Measurements from ENCODE around the gene HOXB5.
A peak's percentile ranks its signal among the peaks of the same experiment; 100 is the strongest.

The HOXB5 gene

DNA sequence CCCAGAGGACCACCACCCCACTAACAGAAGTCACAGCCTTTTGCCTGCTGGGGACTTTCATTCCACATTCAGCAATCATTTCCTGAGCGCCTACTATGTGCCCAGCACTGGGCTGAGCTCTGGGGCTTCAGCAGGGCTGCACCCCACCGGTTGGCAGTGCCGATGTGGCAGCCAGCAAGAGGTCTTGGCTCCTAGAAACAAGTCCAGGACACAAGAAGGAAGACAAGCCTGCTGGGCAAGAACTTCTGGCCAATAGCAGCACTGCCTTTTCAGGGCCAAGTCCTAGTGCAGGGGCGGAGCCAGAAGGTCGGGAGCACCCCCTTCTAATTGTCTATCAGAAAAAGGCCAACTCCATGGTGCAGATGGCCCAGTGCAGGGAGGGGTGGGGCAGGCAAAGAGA is 45.6 kb upstream of the HOXB5 start:
- no peak for DNase-seq (ENCODE audit: low read depth)
- H3K4me3 ChIP-seq (replicated peaks; ENCODE audit: low read depth, low read length): no peak overlapping the region
- TF ChIP-seq, protein P1, sequence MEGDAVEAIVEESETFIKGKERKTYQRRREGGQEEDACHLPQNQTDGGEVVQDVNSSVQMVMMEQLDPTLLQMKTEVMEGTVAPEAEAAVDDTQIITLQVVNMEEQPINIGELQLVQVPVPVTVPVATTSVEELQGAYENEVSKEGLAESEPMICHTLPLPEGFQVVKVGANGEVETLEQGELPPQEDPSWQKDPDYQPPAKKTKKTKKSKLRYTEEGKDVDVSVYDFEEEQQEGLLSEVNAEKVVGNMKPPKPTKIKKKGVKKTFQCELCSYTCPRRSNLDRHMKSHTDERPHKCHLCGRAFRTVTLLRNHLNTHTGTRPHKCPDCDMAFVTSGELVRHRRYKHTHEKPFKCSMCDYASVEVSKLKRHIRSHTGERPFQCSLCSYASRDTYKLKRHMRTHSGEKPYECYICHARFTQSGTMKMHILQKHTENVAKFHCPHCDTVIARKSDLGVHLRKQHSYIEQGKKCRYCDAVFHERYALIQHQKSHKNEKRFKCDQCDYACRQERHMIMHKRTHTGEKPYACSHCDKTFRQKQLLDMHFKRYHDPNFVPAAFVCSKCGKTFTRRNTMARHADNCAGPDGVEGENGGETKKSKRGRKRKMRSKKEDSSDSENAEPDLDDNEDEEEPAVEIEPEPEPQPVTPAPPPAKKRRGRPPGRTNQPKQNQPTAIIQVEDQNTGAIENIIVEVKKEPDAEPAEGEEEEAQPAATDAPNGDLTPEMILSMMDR (IDR thresholded peaks at IDR 0.05; ENCODE audit: low read length, missing control alignments): no peak

DNA sequence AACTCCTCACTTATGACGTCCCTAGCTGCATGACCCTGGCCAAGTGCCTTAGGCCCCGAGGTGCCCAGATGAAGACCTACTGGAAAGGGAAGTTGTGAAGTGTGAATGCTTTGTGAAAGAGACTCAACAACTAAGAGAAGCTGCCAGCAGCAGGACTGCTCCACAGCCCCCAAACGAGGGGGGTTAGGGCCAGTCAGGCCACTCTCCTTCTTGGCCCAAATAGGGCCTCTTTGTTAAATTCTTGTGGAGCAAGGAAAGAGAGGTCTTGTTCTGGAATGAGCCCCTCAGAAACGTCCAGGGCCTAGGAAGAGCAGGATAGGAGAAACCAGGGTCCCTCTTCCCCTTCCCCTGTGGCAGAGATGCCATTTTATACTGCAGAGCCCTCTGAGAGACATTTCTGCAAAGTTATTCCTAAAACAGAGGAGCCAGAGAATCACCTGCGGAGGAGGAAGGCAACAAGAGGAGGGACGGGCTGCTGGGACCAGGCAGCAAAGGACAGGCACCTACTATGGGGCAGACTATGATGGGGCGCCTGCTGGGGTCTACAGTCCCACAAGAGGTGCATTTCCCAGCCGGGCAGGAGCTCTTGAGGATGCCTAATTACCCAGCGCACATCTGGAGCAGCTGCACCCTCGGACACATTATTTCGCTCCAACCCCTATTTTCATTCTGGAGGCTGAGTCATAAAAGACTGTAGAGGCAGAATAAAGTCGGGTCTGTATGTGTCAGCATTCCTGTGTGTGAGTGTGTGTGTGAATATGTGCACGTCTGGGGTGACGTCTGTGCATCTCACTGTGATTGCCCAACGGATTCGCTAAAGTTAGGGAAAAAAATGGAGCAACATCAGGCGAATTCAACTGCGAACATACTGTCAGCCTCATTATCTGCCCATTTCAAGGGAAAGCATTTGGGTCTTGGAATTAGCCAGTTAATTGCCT is 44.0 kb upstream of the HOXB5 start:
- no peak overlapping the region for H3K4me3 ChIP-seq (replicated peaks; ENCODE audit: low read depth, low read length)
- peak; percentile 59 for DNase-seq (ENCODE audit: low read depth)
- TF ChIP-seq, protein P1 (IDR thresholded peaks at IDR 0.05; ENCODE audit: low read length, missing control alignments): no peak

DNA sequence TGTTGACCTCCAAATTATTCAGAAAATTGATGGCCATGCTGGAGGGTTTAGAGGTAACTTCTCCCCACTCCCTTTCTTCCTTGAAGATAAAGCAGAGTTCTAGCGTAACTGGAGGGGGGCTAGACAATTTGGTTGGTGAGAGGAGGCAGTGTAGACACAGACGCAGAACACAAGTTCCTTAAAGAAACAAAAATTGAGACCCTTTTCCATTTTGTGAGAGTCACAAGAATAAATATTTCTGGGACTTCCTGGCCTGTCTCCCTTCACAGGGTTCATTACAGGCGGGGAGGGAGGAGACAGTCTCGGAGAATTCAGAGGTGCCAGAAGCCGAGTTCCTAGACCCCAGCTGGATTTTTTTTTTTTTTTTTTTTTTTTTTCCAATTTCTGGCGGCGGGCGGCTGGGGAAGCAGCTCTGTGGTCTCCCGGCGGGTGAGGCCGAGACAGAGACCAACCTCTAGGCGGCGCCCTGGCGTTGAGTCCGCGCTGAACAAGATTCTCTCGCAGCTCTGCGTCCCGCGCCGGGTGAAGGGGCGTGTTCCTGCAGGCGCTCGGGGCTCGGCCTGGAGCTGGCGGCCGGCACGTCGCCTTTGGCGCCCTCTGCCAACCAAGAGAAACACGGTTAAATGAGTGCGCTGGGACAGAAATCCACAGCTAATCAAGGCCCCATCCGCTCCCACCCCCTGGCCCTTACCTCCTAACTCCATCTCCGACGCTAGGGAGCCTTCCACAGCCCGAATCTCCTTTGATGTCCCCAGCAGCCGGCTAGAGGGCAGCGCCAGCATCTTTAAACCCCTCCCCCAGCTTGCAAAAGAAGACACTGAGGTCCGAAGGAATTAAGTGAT is 42.8 kb upstream of the HOXB5 start:
- peak; percentile 59 for DNase-seq (ENCODE audit: low read depth)
- TF ChIP-seq, protein P1 (IDR thresholded peaks at IDR 0.05; ENCODE audit: low read length, missing control alignments): peak; percentile 48
- no peak overlapping the region for H3K4me3 ChIP-seq (replicated peaks; ENCODE audit: low read depth, low read length)

DNA sequence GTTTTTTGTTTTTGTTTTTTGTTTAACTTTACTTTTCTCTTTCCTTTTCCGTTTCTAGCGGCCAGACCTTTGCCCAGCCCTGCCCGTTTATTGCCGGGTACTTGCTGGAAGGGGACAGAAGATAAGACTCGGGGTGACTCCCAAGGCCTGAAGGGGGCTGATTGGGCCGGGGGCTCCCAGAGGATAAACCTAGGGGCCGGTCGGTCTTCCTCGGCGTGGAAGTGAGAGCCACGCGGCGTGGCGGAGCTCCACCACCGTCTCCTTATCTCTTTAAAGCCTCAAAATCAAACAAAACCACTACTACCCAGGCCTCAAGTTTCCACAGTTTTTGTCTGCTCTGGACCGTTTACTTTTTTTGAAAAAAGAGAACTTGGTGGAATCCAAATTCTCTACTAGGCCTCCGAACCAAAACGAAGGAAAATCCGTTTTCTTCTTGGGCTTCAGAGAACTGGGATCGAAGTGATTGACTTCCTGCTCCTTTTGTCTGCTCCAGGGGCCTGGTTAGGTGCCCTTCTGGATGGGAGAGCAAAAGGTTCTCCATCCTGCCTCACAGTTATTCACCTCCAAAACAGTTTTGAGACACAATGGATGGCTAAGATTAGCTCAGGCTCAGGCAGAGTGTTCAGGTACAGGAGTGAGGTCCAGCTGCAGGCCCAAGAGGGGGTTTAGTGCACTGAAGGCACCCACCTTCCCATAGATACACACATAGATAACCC is 41.1 kb upstream of the HOXB5 start:
- no peak for DNase-seq (ENCODE audit: low read depth)
- H3K4me3 ChIP-seq (replicated peaks; ENCODE audit: low read depth, low read length): no peak overlapping the region
- TF ChIP-seq, protein P1 (IDR thresholded peaks at IDR 0.05; ENCODE audit: low read length, missing control alignments): no peak

DNA sequence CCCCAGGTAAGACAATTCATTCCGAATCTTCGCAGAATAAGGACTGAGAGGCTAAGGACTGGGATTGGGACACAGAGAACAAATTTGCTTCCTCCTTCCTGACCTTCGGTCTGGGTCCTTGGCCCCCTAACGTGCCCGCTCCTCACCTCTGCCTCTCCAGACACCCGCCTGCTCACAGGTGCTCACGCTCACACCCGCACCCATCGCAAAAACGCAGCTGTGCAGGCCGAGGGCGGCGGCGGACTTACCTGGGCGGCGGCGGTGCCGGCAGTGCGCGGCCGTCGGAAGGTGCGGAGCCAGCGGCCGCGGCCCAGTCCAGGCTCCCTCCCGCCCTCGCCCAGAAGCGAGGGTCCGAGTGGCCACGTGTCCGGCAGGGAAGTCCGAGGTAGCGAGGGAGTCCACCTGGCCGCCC is 39.7 kb upstream of the HOXB5 start:
- TF ChIP-seq, protein P1 (IDR thresholded peaks at IDR 0.05; ENCODE audit: low read length, missing control alignments): no peak
- no peak overlapping the region for H3K4me3 ChIP-seq (replicated peaks; ENCODE audit: low read depth, low read length)

DNA sequence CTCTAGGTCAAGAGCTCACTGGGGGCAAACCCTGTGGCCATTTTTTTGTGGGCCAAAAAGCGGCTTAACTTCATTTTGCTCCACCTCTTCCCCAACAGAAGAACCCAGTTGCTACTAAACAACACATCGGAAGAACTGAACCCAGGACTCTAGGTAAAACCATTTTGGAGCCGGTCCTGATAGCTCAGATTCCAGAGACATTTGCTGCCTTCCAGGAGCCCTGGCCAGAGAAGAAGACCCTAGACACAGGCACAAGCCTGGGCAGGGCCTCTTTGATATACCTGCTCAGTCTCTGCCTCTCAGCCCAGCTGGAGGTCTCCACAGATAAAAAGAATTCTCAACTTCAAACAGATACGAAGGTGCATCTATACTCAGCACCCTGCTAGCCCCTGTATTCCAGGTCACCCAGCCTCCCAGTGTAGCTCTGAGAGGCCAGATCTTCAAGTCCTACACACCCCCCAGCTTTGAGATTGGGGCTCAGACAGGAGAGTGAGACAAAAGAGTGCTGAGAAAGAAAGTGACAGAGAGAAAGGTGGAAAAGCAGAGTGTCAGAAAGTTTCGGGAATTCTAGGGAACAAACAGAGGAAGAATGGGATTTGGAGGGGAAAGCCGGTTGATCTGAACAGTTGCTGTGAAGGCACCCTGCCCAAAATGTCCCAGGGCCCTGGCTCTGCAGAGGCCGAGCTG is 39.1 kb upstream of the HOXB5 start:
- H3K4me3 ChIP-seq (replicated peaks; ENCODE audit: low read depth, low read length): no peak overlapping the region
- TF ChIP-seq, protein P1 (IDR thresholded peaks at IDR 0.05; ENCODE audit: low read length, missing control alignments): no peak
- no peak for DNase-seq (ENCODE audit: low read depth)

More for the DNA sequence above, 39.7 kb upstream of the HOXB5 start:
- no peak for DNase-seq (ENCODE audit: low read depth)
